ENCODE results near the gene CCER1. TPM values are rescaled to one million over a fixed set of nuclear protein-coding genes. Genes with fewer than 3 reads are reported as not detected.

CCER1 gene
- total RNA-seq, 2 donors from 2014 or later = not detected

DNA sequence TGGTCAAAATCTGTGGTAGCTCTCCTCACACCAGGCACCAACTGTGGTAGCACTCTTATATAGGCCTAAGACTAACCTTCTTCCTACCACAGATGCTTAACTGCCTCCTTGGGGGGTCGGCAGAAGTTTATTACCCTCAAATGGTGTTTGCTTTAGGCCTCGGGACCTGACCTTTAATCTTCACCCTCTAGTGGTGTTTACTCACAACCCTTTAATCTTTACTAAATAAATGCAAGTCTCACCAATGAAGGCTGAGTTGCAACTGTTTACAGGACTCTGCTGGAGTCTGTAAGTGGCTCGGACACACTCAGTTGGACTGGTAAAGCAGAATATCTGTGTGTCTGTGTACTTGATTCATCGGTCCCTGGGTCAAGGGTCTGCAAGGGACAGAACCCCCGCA is 29.4 kb downstream of the CCER1 start:
- H3K4me3 ChIP-seq = no peak overlapping the region
- intact Hi-C loops (cut with DNase I) = no loop called here
- H3K36me3 ChIP-seq = no peaks in the 10 kb centered on the region
- no peak overlapping the region for H3K27ac ChIP-seq
- H3K9me3 ChIP-seq = no peaks in the 10 kb centered on the region
- H3K27me3 ChIP-seq = no peaks in the 10 kb centered on the region
- no peaks in the 10 kb centered on the region for H3K4me1 ChIP-seq
- H3K9ac ChIP-seq (ENCODE audit: low read depth in 2 of 2, low read length in 2 of 2) = no peak overlapping the region
- no peak for DNase-seq
- TF ChIP-seq, protein P1, sequence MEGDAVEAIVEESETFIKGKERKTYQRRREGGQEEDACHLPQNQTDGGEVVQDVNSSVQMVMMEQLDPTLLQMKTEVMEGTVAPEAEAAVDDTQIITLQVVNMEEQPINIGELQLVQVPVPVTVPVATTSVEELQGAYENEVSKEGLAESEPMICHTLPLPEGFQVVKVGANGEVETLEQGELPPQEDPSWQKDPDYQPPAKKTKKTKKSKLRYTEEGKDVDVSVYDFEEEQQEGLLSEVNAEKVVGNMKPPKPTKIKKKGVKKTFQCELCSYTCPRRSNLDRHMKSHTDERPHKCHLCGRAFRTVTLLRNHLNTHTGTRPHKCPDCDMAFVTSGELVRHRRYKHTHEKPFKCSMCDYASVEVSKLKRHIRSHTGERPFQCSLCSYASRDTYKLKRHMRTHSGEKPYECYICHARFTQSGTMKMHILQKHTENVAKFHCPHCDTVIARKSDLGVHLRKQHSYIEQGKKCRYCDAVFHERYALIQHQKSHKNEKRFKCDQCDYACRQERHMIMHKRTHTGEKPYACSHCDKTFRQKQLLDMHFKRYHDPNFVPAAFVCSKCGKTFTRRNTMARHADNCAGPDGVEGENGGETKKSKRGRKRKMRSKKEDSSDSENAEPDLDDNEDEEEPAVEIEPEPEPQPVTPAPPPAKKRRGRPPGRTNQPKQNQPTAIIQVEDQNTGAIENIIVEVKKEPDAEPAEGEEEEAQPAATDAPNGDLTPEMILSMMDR (IDR thresholded peaks at IDR 0.05) = no peak

DNA sequence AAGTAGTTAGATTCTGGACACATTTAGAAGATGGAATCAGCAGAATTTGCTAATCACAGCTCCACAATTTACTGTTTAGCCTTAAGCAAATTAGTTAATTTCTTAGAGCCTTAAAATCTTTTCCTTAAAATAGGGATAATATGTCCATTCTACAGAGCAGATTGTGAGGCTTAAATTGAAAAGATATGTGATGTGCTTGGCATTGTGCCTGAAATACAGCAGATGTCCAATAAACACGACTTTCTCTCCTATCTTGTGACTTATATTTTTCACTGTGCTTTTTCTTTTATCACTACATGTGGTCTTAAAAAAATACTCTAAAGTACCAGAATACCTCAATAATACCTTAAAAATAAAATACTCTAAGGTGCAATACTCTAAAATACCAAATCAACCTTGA is 30.6 kb downstream of the CCER1 start:
- Histone ChIP-seq H3K4me1 (no peaks in the 10 kb centered on the region), H3K27me3 (no peaks in the 10 kb centered on the region), H3K9me3 (no peaks in the 10 kb centered on the region), H3K27ac (no peak overlapping the region), H3K4me3 (no peak overlapping the region), H3K36me3 (no peaks in the 10 kb centered on the region), H3K9ac (ENCODE audit: low read depth in 2 of 2, low read length in 2 of 2) (no peak overlapping the region)
- TF ChIP-seq, protein P1 (IDR thresholded peaks at IDR 0.05) = no peak
- DNase-seq = no peak
- intact Hi-C loops (cut with DNase I) = no loop called here

DNA sequence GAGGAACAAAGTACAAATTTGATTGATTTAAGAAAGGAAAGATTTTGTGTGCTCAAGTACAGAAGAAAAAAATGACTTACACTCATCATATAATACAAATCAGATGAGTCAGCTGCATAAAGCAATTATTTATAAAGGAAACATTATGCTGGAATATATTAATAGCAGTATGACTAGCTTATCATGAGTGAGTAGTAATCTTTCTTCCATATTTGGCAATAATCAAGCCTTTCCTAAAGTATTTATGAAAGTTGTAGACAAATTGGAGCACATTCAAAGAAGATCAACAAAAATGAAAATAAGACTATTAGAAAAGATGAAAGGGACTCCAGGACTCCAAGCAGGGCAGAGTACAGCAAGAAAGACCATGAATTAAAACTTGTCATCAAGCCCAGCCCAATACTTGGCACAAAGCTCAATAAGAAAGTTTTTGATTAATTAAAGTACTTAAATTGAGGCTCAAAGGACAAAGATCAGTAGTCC is 32.8 kb downstream of the CCER1 start:
- intact Hi-C loops (cut with DNase I) = no loop called here
- TF ChIP-seq, protein P1 (IDR thresholded peaks at IDR 0.05) = no peak
- DNase-seq = no peak

DNA sequence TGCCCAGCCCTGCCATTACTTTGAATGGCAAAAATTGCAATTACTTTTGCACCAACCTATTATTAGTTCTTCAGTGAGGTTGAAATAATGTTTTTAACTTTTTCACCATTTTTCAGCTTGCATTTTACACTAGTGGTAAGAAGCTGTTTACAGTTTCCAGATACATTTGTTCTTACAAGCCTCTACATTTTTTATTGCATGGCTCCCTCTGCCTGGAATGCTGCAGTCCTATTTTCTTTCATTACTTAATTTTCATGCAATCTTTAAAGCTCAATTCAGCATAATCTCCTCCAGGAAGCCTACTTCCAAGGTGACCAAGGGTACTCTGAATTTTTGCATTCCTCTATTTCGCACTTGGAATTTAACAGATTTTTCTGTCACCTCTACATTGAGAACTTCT is 33.4 kb downstream of the CCER1 start:
- Histone ChIP-seq H3K27ac (no peak overlapping the region), H3K9ac (ENCODE audit: low read depth in 2 of 2, low read length in 2 of 2) (no peak overlapping the region), H3K27me3 (no peaks in the 10 kb centered on the region), H3K9me3 (no peaks in the 10 kb centered on the region), H3K4me1 (no peaks in the 10 kb centered on the region), H3K36me3 (no peaks in the 10 kb centered on the region), H3K4me3 (no peak overlapping the region)
- intact Hi-C loops (cut with DNase I) = no loop called here
- TF ChIP-seq, protein P1 (IDR thresholded peaks at IDR 0.05) = no peak
- no peak for DNase-seq

More for the DNA sequence above, 32.8 kb downstream of the CCER1 start:
- H3K4me1 ChIP-seq = no peaks in the 10 kb centered on the region
- no peaks in the 10 kb centered on the region for H3K36me3 ChIP-seq
- H3K27me3 ChIP-seq = no peaks in the 10 kb centered on the region
- H3K9me3 ChIP-seq = no peaks in the 10 kb centered on the region
- H3K9ac ChIP-seq (ENCODE audit: low read depth in 2 of 2, low read length in 2 of 2) = no peak overlapping the region
- no peak overlapping the region for H3K27ac ChIP-seq
- no peak overlapping the region for H3K4me3 ChIP-seq

DNA sequence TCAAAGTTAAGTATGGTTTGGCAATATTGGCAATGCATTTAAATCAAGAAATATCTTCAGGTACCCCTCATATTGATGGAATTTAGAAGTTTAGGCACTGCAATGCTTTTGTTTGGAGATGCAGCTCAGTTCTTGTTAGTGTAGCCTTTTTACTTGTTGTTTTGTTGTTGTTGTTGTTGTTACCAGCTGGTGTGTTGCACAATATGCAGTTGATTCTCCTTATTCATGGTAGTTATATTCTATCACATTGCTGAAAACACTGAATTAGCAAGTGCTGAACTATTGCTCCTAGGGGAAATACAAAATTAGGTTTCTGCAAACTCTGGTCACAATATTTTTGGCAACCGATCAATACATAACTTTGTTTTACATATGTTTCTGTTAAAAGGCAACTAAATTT is 34.8 kb downstream of the CCER1 start:
- no peaks in the 10 kb centered on the region for H3K27me3 ChIP-seq
- no peak overlapping the region for H3K27ac ChIP-seq
- no peaks in the 10 kb centered on the region for H3K9me3 ChIP-seq
- H3K4me1 ChIP-seq = no peaks in the 10 kb centered on the region
- no peaks in the 10 kb centered on the region for H3K36me3 ChIP-seq
- H3K4me3 ChIP-seq = no peak overlapping the region
- intact Hi-C loops (cut with DNase I) = no loop called here
- TF ChIP-seq, protein P1 (IDR thresholded peaks at IDR 0.05) = no peak
- DNase-seq = no peak
- no peak overlapping the region for H3K9ac ChIP-seq (ENCODE audit: low read depth in 2 of 2, low read length in 2 of 2)

All from colonic mucosa (tissue), 4 donors.